Measurements from ENCODE around the gene TCF3. TPM values are rescaled to one million over a fixed set of nuclear protein-coding genes. Genes with fewer than 3 reads are reported as not detected.

Gene TCF3
- total and polyA plus RNA-seq, 2 donors (not counting 1 experiment from before 2014, with no cell fraction given), result 39.3 to 54.7 TPM

DNA sequence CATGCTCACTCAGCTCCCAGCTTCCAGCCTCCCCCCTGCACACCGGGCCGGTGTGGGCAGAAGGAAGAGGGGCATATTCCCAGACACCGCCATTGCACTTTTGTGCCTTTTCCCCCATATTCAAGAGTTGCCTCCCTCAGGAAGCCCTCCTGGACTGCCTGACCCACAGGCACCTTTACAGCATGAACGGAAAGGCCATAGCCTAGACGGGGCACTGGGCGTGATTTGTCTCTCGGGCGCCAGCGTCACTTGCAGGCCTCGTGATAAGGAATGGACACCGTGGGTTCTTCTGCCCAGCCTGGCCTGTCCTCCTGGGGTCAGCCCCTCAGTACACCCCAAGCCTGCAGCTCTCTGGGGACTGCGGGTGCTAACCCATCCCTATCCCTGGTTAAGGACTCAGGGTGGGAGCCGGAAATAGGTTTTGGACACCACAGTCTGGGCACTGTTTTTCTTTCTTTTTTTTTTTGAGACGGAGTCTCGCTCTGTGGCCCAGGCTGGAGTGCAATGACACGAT is 46.2 kb downstream of the TCF3 start:
- Histone ChIP-seq H3K9ac (ENCODE audit: insufficient read depth, low read length) (no peak overlapping the region), H4K20me1 (ENCODE audit: control insufficient read depth, extremely low read depth, insufficient read depth, low read length) (no peaks in the 10 kb centered on the region), H3K27me3 (ENCODE audit: control insufficient read depth, insufficient read depth, low read length) (no peaks in the 10 kb centered on the region), H3K4me1 (ENCODE audit: control insufficient read depth, extremely low read depth, insufficient read depth, low read length) (no peaks in the 10 kb centered on the region), H3K9me3 (ENCODE audit: control insufficient read depth, insufficient read depth, low read depth, low read length) (no peaks in the 10 kb centered on the region), H3K79me2 (ENCODE audit: control insufficient read depth, insufficient read depth, low read length) (peaks cover 35% of the 10 kb centered on the region), H3K36me3 (ENCODE audit: control insufficient read depth, insufficient read depth, low read length) (peaks cover 13% of the 10 kb centered on the region), H2AFZ (ENCODE audit: low read length) (peak overlapping the region; percentile 47), H3K4me2 (ENCODE audit: extremely low read depth, insufficient read depth, low read length) (peak overlapping the region; percentile 52), H3K4me3 (replicated peaks in 1 of 4; ENCODE audit: control extremely low read depth in 1 of 4, insufficient read depth in 1 of 4, low read depth in 3 of 4, low read length in 4 of 4) (peak overlapping the region; percentile 31 to 99 (median 79)), H3K27ac (ENCODE audit: insufficient read depth, low read length) (peak overlapping the region; percentile 58)
- no peak for DNase-seq (ENCODE audit: low read depth in 2 of 2)
- TF ChIP-seq EZH2 (IDR thresholded peaks at IDR 0.05; ENCODE audit: low read length, missing control alignments), result no peak
- TF ChIP-seq, protein P1, sequence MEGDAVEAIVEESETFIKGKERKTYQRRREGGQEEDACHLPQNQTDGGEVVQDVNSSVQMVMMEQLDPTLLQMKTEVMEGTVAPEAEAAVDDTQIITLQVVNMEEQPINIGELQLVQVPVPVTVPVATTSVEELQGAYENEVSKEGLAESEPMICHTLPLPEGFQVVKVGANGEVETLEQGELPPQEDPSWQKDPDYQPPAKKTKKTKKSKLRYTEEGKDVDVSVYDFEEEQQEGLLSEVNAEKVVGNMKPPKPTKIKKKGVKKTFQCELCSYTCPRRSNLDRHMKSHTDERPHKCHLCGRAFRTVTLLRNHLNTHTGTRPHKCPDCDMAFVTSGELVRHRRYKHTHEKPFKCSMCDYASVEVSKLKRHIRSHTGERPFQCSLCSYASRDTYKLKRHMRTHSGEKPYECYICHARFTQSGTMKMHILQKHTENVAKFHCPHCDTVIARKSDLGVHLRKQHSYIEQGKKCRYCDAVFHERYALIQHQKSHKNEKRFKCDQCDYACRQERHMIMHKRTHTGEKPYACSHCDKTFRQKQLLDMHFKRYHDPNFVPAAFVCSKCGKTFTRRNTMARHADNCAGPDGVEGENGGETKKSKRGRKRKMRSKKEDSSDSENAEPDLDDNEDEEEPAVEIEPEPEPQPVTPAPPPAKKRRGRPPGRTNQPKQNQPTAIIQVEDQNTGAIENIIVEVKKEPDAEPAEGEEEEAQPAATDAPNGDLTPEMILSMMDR (conservative IDR thresholded peaks at IDR 0.05 in 1 of 2, IDR thresholded peaks at IDR 0.05 in 1 of 2; ENCODE audit: low read depth in 1 of 2, low read length in 2 of 2), result no peak

DNA sequence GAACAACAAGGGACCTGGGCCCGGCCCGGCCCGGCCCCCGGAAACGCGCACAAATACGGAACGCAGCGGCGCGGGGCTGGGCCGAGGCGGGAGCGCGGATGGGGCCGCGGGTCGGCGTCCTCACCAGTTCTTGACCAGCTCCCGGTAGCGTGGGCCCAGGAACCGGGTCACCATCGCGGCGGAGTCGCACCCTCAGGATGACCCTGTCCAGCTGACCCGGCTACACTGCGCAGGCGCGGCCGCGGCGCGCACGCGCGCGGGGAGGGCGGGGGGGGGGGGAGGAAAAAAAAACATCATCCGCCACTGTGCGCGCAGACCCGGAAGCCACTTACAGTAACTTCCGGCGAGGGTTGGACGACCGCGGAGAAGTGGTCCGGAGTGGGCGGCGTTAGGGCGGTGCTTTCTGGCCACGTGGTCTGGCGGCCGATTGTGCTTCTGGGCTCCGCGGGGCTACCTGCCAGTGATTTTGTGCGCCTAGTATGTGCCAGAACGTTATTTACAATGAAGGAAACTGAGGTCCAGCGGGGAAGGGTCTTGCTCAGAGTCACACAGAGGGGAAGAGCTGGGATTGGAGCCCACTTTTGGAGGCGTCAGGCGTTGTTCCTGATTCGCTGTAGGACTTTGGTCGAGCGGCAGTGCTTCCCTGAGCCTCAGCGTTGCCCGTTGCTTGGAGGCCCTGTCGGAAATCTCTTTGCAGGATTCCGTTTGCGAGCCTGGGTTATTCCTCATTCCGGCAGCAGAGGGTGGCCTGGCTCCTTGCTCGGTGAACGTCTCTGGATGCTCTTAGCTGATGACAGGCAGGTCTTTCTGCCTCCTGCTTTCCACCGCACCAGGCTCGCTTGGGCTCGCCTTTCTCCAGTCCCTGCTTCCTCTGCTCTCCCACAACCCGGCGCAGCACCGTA is 46.9 kb downstream of the TCF3 start, which contains the start of gene UQCR11:
UQCR11 (minus strand) TSS at position 227 of the 902 bp plus-strand sequence; CDS start at position 174, 53 bp downstream.
- Histone ChIP-seq H3K9ac (ENCODE audit: insufficient read depth, low read length) (peak within 1 kb of the TSS; percentile 92), H3K27ac (ENCODE audit: insufficient read depth, low read length) (peak within 1 kb of the TSS; percentile 58), H3K4me3 (replicated peaks in 1 of 4; ENCODE audit: control extremely low read depth in 1 of 4, insufficient read depth in 1 of 4, low read depth in 3 of 4, low read length in 4 of 4) (peak within 1 kb of the TSS; percentile 87 to 99 (median 98)), H3K4me2 (ENCODE audit: extremely low read depth, insufficient read depth, low read length) (peak within 1 kb of the TSS; percentile 79), H3K27me3 (ENCODE audit: control insufficient read depth, insufficient read depth, low read length) (no peaks in the 10 kb centered on the region), H4K20me1 (ENCODE audit: control insufficient read depth, extremely low read depth, insufficient read depth, low read length) (no peaks in the 10 kb centered on the region), H2AFZ (ENCODE audit: low read length) (peak within 1 kb of the TSS; percentile 47), H3K36me3 (ENCODE audit: control insufficient read depth, insufficient read depth, low read length) (peaks cover 12% of the 10 kb centered on the region), H3K9me3 (ENCODE audit: control insufficient read depth, insufficient read depth, low read depth, low read length) (no peaks in the 10 kb centered on the region), H3K79me2 (ENCODE audit: control insufficient read depth, insufficient read depth, low read length) (peaks cover 40% of the 10 kb centered on the region), H3K4me1 (ENCODE audit: control insufficient read depth, extremely low read depth, insufficient read depth, low read length) (no peaks in the 10 kb centered on the region)
- no peak for TF ChIP-seq EZH2 (IDR thresholded peaks at IDR 0.05; ENCODE audit: low read length, missing control alignments)
- TF ChIP-seq, protein P1 (conservative IDR thresholded peaks at IDR 0.05 in 1 of 2, IDR thresholded peaks at IDR 0.05 in 1 of 2; ENCODE audit: low read depth in 1 of 2, low read length in 2 of 2), result peak; percentile 70 to 71
- peak; percentile 96 to 97 for DNase-seq (ENCODE audit: low read depth in 2 of 2)

DNA sequence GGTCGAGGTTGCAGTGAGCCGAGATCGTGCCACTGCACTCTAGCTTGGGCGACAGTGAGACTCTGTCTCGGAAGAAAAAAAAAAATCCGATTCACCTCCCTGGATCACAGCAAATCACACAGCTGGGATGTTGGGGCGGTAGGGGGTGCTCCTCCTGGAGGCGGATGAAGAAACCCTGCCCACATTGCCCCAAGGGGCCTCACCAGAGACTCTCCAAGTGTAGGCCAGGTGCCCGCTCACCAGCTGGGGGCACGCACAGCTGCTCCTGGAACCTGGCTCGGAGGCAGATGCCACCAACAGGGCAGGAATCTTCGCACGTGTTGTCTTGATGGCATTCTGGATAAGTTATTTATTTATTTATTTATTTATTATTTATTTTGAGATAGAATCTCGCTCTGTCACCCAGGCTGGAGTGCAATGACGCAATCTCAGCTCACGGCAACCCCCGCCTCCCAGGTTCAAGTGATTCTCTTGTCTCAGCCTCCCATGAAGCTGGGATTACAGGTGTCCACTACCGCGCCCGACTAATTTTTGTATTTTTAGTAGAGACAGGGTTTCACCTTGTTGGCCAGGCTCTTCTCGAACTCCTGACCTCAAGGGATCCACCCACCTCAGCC is 50.2 kb downstream of the TCF3 start:
- H3K79me2 ChIP-seq (ENCODE audit: control insufficient read depth, insufficient read depth, low read length), result peaks cover 51% of the 10 kb centered on the region

More for the DNA sequence above, 50.2 kb downstream of the TCF3 start:
- no peak overlapping the region for H2AFZ ChIP-seq (ENCODE audit: low read length)
- H3K4me3 ChIP-seq (replicated peaks in 1 of 4; ENCODE audit: control extremely low read depth in 1 of 4, insufficient read depth in 1 of 4, low read depth in 3 of 4, low read length in 4 of 4), result no peak overlapping the region
- peaks cover 19% of the 10 kb centered on the region for H3K36me3 ChIP-seq (ENCODE audit: control insufficient read depth, insufficient read depth, low read length)
- H3K9ac ChIP-seq (ENCODE audit: insufficient read depth, low read length), result no peak overlapping the region
- no peaks in the 10 kb centered on the region for H3K27me3 ChIP-seq (ENCODE audit: control insufficient read depth, insufficient read depth, low read length)
- no peak for DNase-seq (ENCODE audit: low read depth in 2 of 2)
- no peaks in the 10 kb centered on the region for H3K4me1 ChIP-seq (ENCODE audit: control insufficient read depth, extremely low read depth, insufficient read depth, low read length)
- H3K4me2 ChIP-seq (ENCODE audit: extremely low read depth, insufficient read depth, low read length), result no peak overlapping the region
- no peaks in the 10 kb centered on the region for H4K20me1 ChIP-seq (ENCODE audit: control insufficient read depth, extremely low read depth, insufficient read depth, low read length)
- no peak overlapping the region for H3K27ac ChIP-seq (ENCODE audit: insufficient read depth, low read length)
- no peak for TF ChIP-seq EZH2 (IDR thresholded peaks at IDR 0.05; ENCODE audit: low read length, missing control alignments)
- TF ChIP-seq, protein P1 (conservative IDR thresholded peaks at IDR 0.05 in 1 of 2, IDR thresholded peaks at IDR 0.05 in 1 of 2; ENCODE audit: low read depth in 1 of 2, low read length in 2 of 2), result no peak
- H3K9me3 ChIP-seq (ENCODE audit: control insufficient read depth, insufficient read depth, low read depth, low read length), result no peaks in the 10 kb centered on the region
